Esophagus squamous epithelium (tissue), 5 donors: ENCODE data around the gene S100A8. TPM values are rescaled to one million over a fixed set of nuclear protein-coding genes. Genes with fewer than 3 reads are reported as not detected.

ENCODE experiments used
- DNase-seq: peaks from one replicate; lab custom pipeline; 2025; lab: John Stamatoyannopoulos, UW
- H3K27ac ChIP-seq, 4 donors: fragments of 200-600 bp; sonication (generic); one replicate each; pipeline ENCODE4 v1.5.1; 2016 to 2019; ENCODE audit warnings: mild to moderate bottlenecking in 1 of 4
- H3K27me3 ChIP-seq, 4 donors: fragments of 200-600 bp; sonication (generic); 1 replicate in 3 of 4; 2 replicates in 1 of 4; pipeline versions ENCODE4 v1.5.1 to v1.6.0; 2017 to 2021; ENCODE audit warnings: antibody characterized with exemption in 1 of 4
- H3K36me3 ChIP-seq, 3 donors: fragments of 200-600 bp; sonication (generic); one replicate each; pipeline ENCODE4 v1.5.1; 2016 to 2019
- H3K4me1 ChIP-seq, 3 donors: fragments of 200-600 bp; sonication (generic); one replicate each; pipeline ENCODE4 v1.5.1; 2017 to 2019
- H3K4me3 ChIP-seq, 4 donors: fragments of 200-600 bp; sonication (generic); 1 replicate in 3 of 4; 2 replicates in 1 of 4; pipeline ENCODE4 v1.5.1; 2016 to 2019; ENCODE audit warnings: mild to moderate bottlenecking in 2 of 4, moderate library complexity in 1 of 4
- H3K9me3 ChIP-seq, 3 donors: fragments of 200-600 bp; sonication (generic); one replicate each; pipeline ENCODE4 v1.5.1; 2016 to 2019
- CTCF ChIP-seq, 6 experiments: fragments of 450-650 bp in 4 of 6; fragments of 200-600 bp in 2 of 6; sonication (generic) in 2 of 6; IDR thresholded peaks; one replicate each; pipeline ENCODE4 v1.5.1; 2016 to 2019; ENCODE audit warnings: antibody characterized with exemption in 6 of 6, mild to moderate bottlenecking in 4 of 6, moderate library complexity in 4 of 6
- POLR2A ChIP-seq, 4 donors: fragments of 450-650 bp; IDR thresholded peaks; one replicate each; pipeline ENCODE4 v1.6.1; 2017; ENCODE audit warnings: antibody characterized with exemption in 4 of 4, mild to moderate bottlenecking in 4 of 4, moderate library complexity in 3 of 4
- WGBS, 2 donors: methylation state at CpG; one replicate each; pipeline ENCODE4 v1.1.5; 2018; 5-methylcytosine and 5-hydroxymethylcytosine counted together
- intact Hi-C: fragments of 100-400 bp; cut with DNase I; formaldehyde crosslinking; loops from one replicate; pipeline ENCODE4 v1.15.0; 2022
- total RNA-seq, 4 donors: library from RNA; depleted of rRNA; stranded (reverse); fragments of >200 nt; gene quantifications; one replicate each; pipeline ENCODE4 v1.1.0, GENCODE V29; 2016
- donor health status: DM: yes; HTN: yes; CAD: no.

Gene S100A8
- total RNA-seq, 4 donors from 2014 or later, result 4,308 to 17,245 (median 15,998) TPM

- DNase-seq, result no peak
- peaks cover 0 to 33% (median 0%) of the 10 kb centered on the region in 4 donors for H3K27me3 ChIP-seq
These were observed 4.3 kb upstream of the S100A8 start for GRCh38 chr1:153395136-153395685.

GRCh38 chr1:153394391-153394790, 3.5 kb upstream of the S100A8 start:
- no peak for DNase-seq
- intact Hi-C loops, result no loop called here
- H3K27ac ChIP-seq, result peak overlapping the region; percentile 24 to 90 (median 80)

More at GRCh38 chr1:153395136-153395685, 4.3 kb upstream of the S100A8 start:
- intact Hi-C loops, result no loop called here
- H3K4me1 ChIP-seq, result peaks cover 20 to 65% (median 21%) of the 10 kb centered on the region in 3 donors
- TF ChIP-seq POLR2A (IDR thresholded peaks at IDR 0.05) (no peak), CTCF (IDR thresholded peaks at IDR 0.05) (no peak)
- no peak overlapping the region for H3K4me3 ChIP-seq
- no peaks in the 10 kb centered on the region for H3K36me3 ChIP-seq
- no peaks in the 10 kb centered on the region for H3K9me3 ChIP-seq
- peak overlapping the region in 3 of 4 donors; percentile 73 to 90 (median 87) for H3K27ac ChIP-seq
- WGBS, 2 donors, result 28 to 55% methylated on average over 6 to 7 of the region's 7 CpGs

GRCh38 chr1:153393926-153394325, 3.1 kb upstream of the S100A8 start:
- no peaks in the 10 kb centered on the region for H3K36me3 ChIP-seq
- TF ChIP-seq CTCF (IDR thresholded peaks at IDR 0.05) (peak in 4 of 6 experiments; percentile 11 to 65 (median 24)), POLR2A (IDR thresholded peaks at IDR 0.05) (no peak)
- H3K4me3 ChIP-seq, result no peak overlapping the region
- 33 to 54% methylated on average over 1 to 5 of the region's 6 CpGs for WGBS, 2 donors
- DNase-seq, result no peak
- peak overlapping the region; percentile 24 to 90 (median 80) for H3K27ac ChIP-seq
- peaks cover 20 to 65% (median 21%) of the 10 kb centered on the region in 3 donors for H3K4me1 ChIP-seq
- no peaks in the 10 kb centered on the region for H3K9me3 ChIP-seq
- intact Hi-C loops, result no loop called here
- H3K27me3 ChIP-seq, result peaks cover 0 to 33% (median 0%) of the 10 kb centered on the region in 4 donors

More at GRCh38 chr1:153394391-153394790, 3.5 kb upstream of the S100A8 start:
- H3K36me3 ChIP-seq, result no peaks in the 10 kb centered on the region
- TF ChIP-seq CTCF (IDR thresholded peaks at IDR 0.05), result no peak
- peaks cover 0 to 33% (median 0%) of the 10 kb centered on the region in 4 donors for H3K27me3 ChIP-seq
- 86 to 89% methylated on average over 4 to 5 of the region's 5 CpGs for WGBS, 2 donors
- peaks cover 20 to 68% (median 21%) of the 10 kb centered on the region in 3 donors for H3K4me1 ChIP-seq
- H3K9me3 ChIP-seq, result no peaks in the 10 kb centered on the region
- H3K4me3 ChIP-seq, result no peak overlapping the region

- TF ChIP-seq POLR2A (IDR thresholded peaks at IDR 0.05) (no peak), CTCF (IDR thresholded peaks at IDR 0.05) (no peak)
- intact Hi-C loops, result no loop called here
- DNase-seq, result no peak
- 39 to 50% methylated on average over 3 of the region's 3 CpGs for WGBS, 2 donors
- Histone ChIP-seq H3K27ac (peak overlapping the region; percentile 24 to 90 (median 66)), H3K4me1 (peaks cover 20 to 69% (median 21%) of the 10 kb centered on the region in 3 donors), H3K9me3 (no peaks in the 10 kb centered on the region), H3K27me3 (peaks cover 0 to 25% (median 0%) of the 10 kb centered on the region in 4 donors), H3K36me3 (no peaks in the 10 kb centered on the region), H3K4me3 (no peak overlapping the region)
These were observed 1.9 kb upstream of the S100A8 start for GRCh38 chr1:153392822-153393221.

GRCh38 chr1:153392258-153392657, 1.4 kb upstream of the S100A8 start:
- H3K27ac ChIP-seq, result peak overlapping the region; percentile 24 to 90 (median 66)
- TF ChIP-seq CTCF (IDR thresholded peaks at IDR 0.05), result no peak
- TF ChIP-seq POLR2A (IDR thresholded peaks at IDR 0.05), result no peak
- H3K4me3 ChIP-seq, result no peak overlapping the region
- WGBS, 2 donors, result 43 to 45% methylated on average over 3 of the region's 3 CpGs
- H3K27me3 ChIP-seq, result peaks cover 0 to 25% (median 0%) of the 10 kb centered on the region in 4 donors
- no peaks in the 10 kb centered on the region for H3K9me3 ChIP-seq
- DNase-seq, result no peak
- intact Hi-C loops, result no loop called here
- H3K4me1 ChIP-seq, result peaks cover 21 to 75% (median 23%) of the 10 kb centered on the region in 3 donors
- no peaks in the 10 kb centered on the region for H3K36me3 ChIP-seq
